ENCODE results near the gene CYP3A5. TPM values are rescaled to one million over a fixed set of nuclear protein-coding genes. Genes with fewer than 3 reads are reported as not detected.
A peak's percentile ranks its signal among the peaks of the same experiment; 100 is the strongest.

CYP3A5 gene
- total RNA-seq, 1 experiment from 2014 or later: 0.18 TPM

GRCh38 chr7:99616359-99617191, 63.2 kb downstream of the CYP3A5 start, which contains the start of gene ZSCAN25:
Gene ZSCAN25, plus strand, starts transcription at chr7:99616946. Its CDS starts 2,661 bp downstream, at chr7:99619607.
- peak; percentile 88 for DNase-seq (ENCODE audit: low read depth)

- DNase-seq (ENCODE audit: low read depth): no peak
Measured at GRCh38 chr7:99615989-99616358, 63.8 kb downstream of the CYP3A5 start.

GRCh38 chr7:99614495-99614894, 65.3 kb downstream of the CYP3A5 start:
- no peak for DNase-seq (ENCODE audit: low read depth)

GRCh38 chr7:99607548-99607947, 72.2 kb downstream of the CYP3A5 start:
- DNase-seq (ENCODE audit: low read depth): no peak

GRCh38 chr7:99606531-99606930, 73.3 kb downstream of the CYP3A5 start:
- no peak for DNase-seq (ENCODE audit: low read depth)

GRCh38 chr7:99605527-99605926, 74.3 kb downstream of the CYP3A5 start:
- no peak for DNase-seq (ENCODE audit: low read depth)

- DNase-seq (ENCODE audit: low read depth): no peak
Measured at GRCh38 chr7:99601656-99602310, 78.0 kb downstream of the CYP3A5 start.

- DNase-seq (ENCODE audit: low read depth): no peak
Measured at GRCh38 chr7:99599836-99600235, 80.0 kb downstream of the CYP3A5 start.

Small RNA genes lying within 50 kb of the gene (small RNA-seq; reads per million reads assigned to genes)
- gene CYP3A51P (not detected), gene CYP3A7-CYP3A51P (not detected)

Other genes starting within 250 kb of the CYP3A5 start
- 6.5 and 8.5 TPM in 2 replicates for gene PTCD1, start 241.2 kb downstream of the CYP3A5 start, total RNA-seq (2014; rRNA removed; shearing (Covaris generic))
- 49.6 and 63.8 TPM in 2 replicates for gene CPSF4, start 241.1 kb downstream of the CYP3A5 start, total RNA-seq (2014; rRNA removed; shearing (Covaris generic))
- 648 and 1,055 TPM in 2 replicates for gene ATP5MF, start 213.8 kb downstream of the CYP3A5 start, total RNA-seq (2014; rRNA removed; shearing (Covaris generic))
- gene ZNF789, start 207.1 kb downstream of the CYP3A5 start, total RNA-seq (2014; rRNA removed; shearing (Covaris generic)): 7.3 and 9.9 TPM in 2 replicates
- gene ZNF394, start 179.7 kb downstream of the CYP3A5 start, total RNA-seq (2014; rRNA removed; shearing (Covaris generic)): 26.6 and 27.0 TPM in 2 replicates
- gene ZKSCAN5, start 175.3 kb downstream of the CYP3A5 start, total RNA-seq (2014; rRNA removed; shearing (Covaris generic)): 15.5 and 16.0 TPM in 2 replicates
- 6.0 and 8.9 TPM in 2 replicates for gene FAM200A, start 127.9 kb downstream of the CYP3A5 start, total RNA-seq (2014; rRNA removed; shearing (Covaris generic))
- gene ZNF655, start 121.4 kb downstream of the CYP3A5 start, total RNA-seq (2014; rRNA removed; shearing (Covaris generic)): 69.8 and 85.2 TPM in 2 replicates
- not detected in 2 replicates for gene TMEM225B, start 81.7 kb downstream of the CYP3A5 start, total RNA-seq (2014; rRNA removed; shearing (Covaris generic))
- 8.3 and 14.2 TPM in 2 replicates for gene ZSCAN25, start 63.0 kb downstream of the CYP3A5 start, total RNA-seq (2014; rRNA removed; shearing (Covaris generic))
- gene CYP3A7, start 55.2 kb upstream of the CYP3A5 start, total RNA-seq (2014; rRNA removed; shearing (Covaris generic)): 0.32 and 0.50 TPM in 2 replicates
- gene CYP3A4, start 104.2 kb upstream of the CYP3A5 start, total RNA-seq (2014; rRNA removed; shearing (Covaris generic)): 0.05 TPM in 1 of 2 replicates, not detected in the other
- gene CYP3A43, start 148.0 kb upstream of the CYP3A5 start, total RNA-seq (2014; rRNA removed; shearing (Covaris generic)): not detected in 2 replicates
- not detected in 2 replicates for gene OR2AE1, start 197.0 kb upstream of the CYP3A5 start, total RNA-seq (2014; rRNA removed; shearing (Covaris generic))
- 12.5 and 13.0 TPM in 2 replicates for gene TRIM4, start 239.5 kb upstream of the CYP3A5 start, total RNA-seq (2014; rRNA removed; shearing (Covaris generic))
- 0.07 and 0.11 TPM in 2 replicates for gene GJC3, start 249.6 kb upstream of the CYP3A5 start, total RNA-seq (2014; rRNA removed; shearing (Covaris generic))